ENCODE results near the gene IGDCC3. TPM values are rescaled to one million over a fixed set of nuclear protein-coding genes. Genes with fewer than 3 reads are reported as not detected.

The IGDCC3 gene
- total and polyA plus RNA-seq, 2 donors (not counting 3 experiments of a cell fraction or from before 2014, with no cell fraction given) = 0.03 TPM; not detected in 1

DNA sequence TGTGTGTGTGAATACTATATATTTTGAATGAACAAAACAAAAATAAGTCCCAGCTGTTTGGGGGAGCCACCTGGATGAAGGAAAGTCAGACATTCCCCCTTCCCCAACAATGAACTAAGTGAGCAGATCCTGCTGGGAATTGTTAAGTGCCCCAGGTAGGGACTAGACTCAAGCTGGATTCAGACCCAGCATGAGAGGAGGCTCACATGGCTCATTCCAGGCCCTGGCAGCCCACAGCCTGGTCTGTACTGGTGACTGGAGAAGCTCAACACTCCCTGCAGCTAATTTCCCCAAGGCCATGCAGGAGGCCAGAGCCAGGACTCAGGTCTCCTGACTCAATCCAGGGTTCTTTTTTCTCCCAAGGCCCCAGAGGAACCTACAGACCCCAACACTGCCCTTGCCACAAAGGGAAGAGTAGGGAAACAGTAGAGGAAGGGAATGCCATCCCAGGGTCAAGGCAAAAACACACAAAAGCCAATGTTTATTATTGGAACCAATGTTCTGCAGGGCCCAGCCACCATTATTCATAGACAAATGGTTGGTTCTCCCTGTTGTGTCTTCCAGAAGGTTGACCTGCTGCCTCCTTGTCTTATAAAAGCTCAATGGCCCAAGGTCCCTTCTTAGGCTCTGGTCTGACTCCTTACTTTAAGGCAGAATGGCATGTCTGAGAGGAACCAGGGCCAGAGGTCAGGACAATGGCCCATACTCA is 35.4 kb upstream of the IGDCC3 start:
- DNase-seq (ENCODE audit: low read depth, low spot score) (no peak), FAIRE-seq (no peak)
- H3K79me2 ChIP-seq (ENCODE audit: control insufficient read depth, insufficient read depth, low read length) = no peaks in the 10 kb centered on the region
- H3K9me3 ChIP-seq (replicated peaks; ENCODE audit: control insufficient read depth, insufficient read depth, low read length) = no peaks in the 10 kb centered on the region
- no peaks in the 10 kb centered on the region for H3K9me1 ChIP-seq (replicated peaks; ENCODE audit: control insufficient read depth, extremely low read depth, insufficient read depth, low read length)
- no peak overlapping the region for H3K9ac ChIP-seq (replicated peaks; ENCODE audit: extremely low read depth, insufficient read depth, low read length)
- H2AFZ ChIP-seq (ENCODE audit: low read depth, low read length) = no peak overlapping the region
- dilution Hi-C loops (cut with MboI; ENCODE audit: extremely low pct_ligation_motif_present, low sequenced_read_pairs) (no loop called here), intact Hi-C loops (cut with micrococcal nuclease) (no loop called here)
- no peaks in the 10 kb centered on the region for H3K4me1 ChIP-seq (ENCODE audit: control insufficient read depth, extremely low read depth, insufficient read depth, low read length)
- no TSS peak for BruUV-seq (replicated peaks)
- no peak overlapping the region for H3K4me3 ChIP-seq (replicated peaks in 1 of 3; ENCODE audit: insufficient read depth in 1 of 3, low read depth in 1 of 3, low read length in 3 of 3)
- no peak overlapping the region for H3K27ac ChIP-seq (ENCODE audit: insufficient read depth, low read depth, low read length)
- H3K27me3 ChIP-seq (ENCODE audit: control insufficient read depth in 2 of 2, insufficient read depth in 2 of 2, low read length in 2 of 2) = peaks cover 10 to 22% of the 10 kb centered on the region in 2 experiments
- H4K20me1 ChIP-seq (replicated peaks; ENCODE audit: control insufficient read depth, extremely low read depth, insufficient read depth, low read length) = no peaks in the 10 kb centered on the region
- POLR2A ChIA-PET = no interaction called here
- TF ChIP-seq EZH2 (IDR thresholded peaks at IDR 0.05; ENCODE audit: borderline replicate concordance, low read depth, low read length, severe bottlenecking) (no peak), GATA2 (IDR thresholded peaks at IDR 0.05; ENCODE audit: insufficient read depth, insufficient read length, low read depth, low read length) (no peak), MAX (IDR thresholded peaks at IDR 0.05; ENCODE audit: insufficient read depth, insufficient read length) (no peak), POLR2A (IDR thresholded peaks at IDR 0.05; ENCODE audit: low read depth, low read length) (no peak), POLR2AphosphoS5 (IDR thresholded peaks at IDR 0.05; ENCODE audit: insufficient read depth, low read depth, low read length) (no peak), MYC (IDR thresholded peaks at IDR 0.05; ENCODE audit: low read depth, low read length) (no peak), JUN (IDR thresholded peaks at IDR 0.05; ENCODE audit: borderline replicate concordance, insufficient read depth, insufficient read length, low read depth) (no peak), FOS (IDR thresholded peaks at IDR 0.05; ENCODE audit: borderline replicate concordance, insufficient read depth, low read length) (no peak), CTCF (IDR thresholded peaks at IDR 0.05; ENCODE audit: extremely low read depth in 1 of 2, insufficient read depth in 1 of 2, low read depth in 1 of 2, low read length in 2 of 2) (no peak)
- H3K4me2 ChIP-seq (ENCODE audit: insufficient read depth, low read length) = no peak overlapping the region
- H3K36me3 ChIP-seq (ENCODE audit: control insufficient read depth in 2 of 2, extremely low read depth in 1 of 2, insufficient read depth in 2 of 2, low read length in 2 of 2) = no peaks in the 10 kb centered on the region
- CTCF ChIA-PET = interaction anchor here (0.9 to 2.1 kb wide), 4 partner anchors 12 to 196 kb away, joined by 3 to 7 read pairs (median 4); no protein-coding TSS in a partner anchor
